Ramos (cell line): ENCODE results near the gene GARS1.

Source experiments
- in situ Hi-C: fragments of 300-500 bp; cut with MboI; formaldehyde crosslinking; loops from one replicate; pipeline ENCODE4 v1.14.3; 2022; ENCODE audit warnings: low sequenced_read_pairs; ENCODE audit not compliant: unreplicated experiment

Gene GARS1

DNA sequence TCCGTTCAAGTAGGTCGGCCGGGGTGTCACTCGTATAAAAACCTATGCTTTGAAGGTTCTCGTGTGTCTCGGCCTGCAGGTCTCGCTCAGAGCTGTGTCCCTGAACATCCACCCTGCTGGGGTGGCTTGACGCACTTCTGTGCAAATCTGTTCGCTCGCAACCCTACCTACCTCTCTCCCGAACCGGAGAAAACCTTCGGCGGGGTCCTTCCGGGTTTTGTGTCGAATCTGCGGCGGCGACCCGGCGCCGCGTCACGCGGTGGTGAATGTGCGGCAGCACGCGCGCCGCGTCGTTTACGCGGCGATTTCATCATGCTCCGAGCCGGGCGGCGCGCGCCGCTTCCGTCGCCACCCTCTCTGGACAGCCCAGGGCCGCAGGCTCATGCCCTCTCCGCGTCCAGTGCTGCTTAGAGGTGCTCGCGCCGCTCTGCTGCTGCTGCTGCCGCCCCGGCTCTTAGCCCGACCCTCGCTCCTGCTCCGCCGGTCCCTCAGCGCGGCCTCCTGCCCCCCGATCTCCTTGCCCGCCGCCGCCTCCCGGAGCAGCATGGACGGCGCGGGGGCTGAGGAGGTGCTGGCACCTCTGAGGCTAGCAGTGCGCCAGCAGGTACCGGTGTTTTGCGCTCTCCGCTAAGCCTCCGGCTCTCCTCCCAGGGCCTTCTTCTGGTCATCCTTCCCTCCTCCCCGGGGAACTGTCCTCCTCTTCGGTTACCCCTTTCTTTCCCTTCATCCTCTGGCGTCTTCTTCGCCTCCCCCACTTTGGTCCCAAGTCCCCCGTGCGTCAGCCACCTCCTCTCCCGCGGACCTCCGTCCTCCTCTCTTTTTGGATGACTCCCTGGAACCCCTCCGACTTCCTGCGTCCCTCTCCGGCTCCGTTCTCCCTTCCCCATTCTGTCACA is at the start of gene GARS1:
Gene GARS1, plus strand, starts transcription at position 339 of the 896 bp plus-strand sequence. Its CDS starts 44 bp downstream, at position 383.
- in situ Hi-C loops = no loop called here

DNA sequence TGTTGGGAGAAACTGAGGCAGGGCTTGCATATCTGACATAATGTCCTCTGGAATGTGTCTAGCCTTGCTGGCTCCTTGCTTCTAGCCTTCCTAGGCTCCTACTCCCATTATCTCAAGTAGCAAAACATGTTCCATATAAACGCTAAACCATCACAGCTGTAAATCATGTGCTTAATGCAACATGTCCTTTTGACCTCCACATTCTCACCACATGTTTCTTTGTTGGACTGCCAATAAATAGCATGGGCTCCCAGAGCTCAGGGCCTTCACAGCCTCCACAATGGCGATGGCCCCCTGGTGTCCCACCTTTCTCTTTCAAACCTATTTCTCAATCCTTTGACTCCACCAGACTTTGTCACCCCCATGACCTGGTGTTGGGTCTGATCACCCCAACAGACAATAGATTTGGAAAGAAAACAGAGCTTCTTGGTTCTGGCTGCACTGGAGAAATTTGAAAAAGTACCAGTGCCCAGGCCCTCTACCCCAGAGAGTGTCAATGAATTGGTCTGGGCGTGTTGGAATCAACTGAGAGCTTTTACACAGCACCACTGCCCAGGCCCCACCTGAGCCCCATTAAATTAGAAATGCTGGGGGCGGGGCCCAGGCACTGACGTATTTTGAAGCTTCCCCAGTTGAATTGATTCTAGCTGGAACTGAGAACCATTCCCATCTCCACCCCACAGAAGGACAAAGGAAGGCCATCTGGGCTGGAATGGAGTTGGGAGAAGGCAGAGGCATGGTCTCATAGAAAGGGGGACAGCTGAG is 48.7 kb upstream of the GARS1 start:
- in situ Hi-C loops = loop anchor here (10.0 kb wide), 1 partner anchor 189 kb away; no protein-coding TSS in a partner anchor

DNA sequence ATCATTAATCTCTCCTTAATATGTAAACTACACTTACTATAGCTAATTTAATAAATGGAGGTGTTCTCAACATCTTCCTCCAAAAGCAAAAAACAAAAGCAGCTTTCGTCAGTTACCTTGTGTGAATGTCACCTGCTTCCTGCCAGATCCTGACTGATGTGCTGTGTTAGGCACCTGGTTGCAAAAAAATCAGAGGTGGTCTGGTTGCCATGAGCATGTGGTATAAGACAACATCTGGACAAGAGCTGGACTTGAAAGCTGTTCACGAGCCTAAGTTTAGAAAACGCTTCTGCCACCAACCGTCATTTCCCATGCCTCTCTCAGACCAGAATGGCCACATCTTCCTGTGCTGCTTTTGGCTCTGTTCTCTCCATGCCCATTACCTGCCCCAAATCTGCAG is 48.1 kb upstream of the GARS1 start:
- in situ Hi-C loops = loop anchor here (10.0 kb wide), 1 partner anchor 188 kb away; no protein-coding TSS in a partner anchor

GRCh38 chr7:30548845-30549244 is 45.8 kb upstream of the GARS1 start:
- in situ Hi-C loops = loop anchor here (10.0 kb wide), 1 partner anchor 186 kb away; no protein-coding TSS in a partner anchor

- in situ Hi-C loops = loop anchor here (10.0 kb wide), 1 partner anchor 185 kb away; no protein-coding TSS in a partner anchor
Measured at GRCh38 chr7:30549931-30550493, 44.7 kb upstream of the GARS1 start.

DNA sequence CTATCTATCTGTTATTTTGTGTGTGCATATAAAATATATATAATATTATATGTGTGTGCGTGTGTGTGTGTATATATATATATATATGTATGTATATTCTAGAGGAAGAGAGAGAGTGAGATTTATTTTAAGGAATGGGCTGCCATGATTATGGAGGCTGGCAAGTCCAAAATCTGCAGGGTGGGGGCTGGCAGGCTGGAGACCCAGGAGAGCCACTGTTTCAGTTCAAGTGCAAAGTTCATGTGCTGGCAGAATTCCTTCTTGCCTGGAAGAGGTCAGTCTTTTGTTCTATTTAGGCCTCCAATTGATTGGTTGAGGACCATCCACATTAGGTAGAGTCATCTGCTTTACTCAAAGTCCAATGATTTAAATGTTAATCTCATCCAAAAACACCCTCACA is 42.3 kb upstream of the GARS1 start:
- in situ Hi-C loops = no loop called here

DNA sequence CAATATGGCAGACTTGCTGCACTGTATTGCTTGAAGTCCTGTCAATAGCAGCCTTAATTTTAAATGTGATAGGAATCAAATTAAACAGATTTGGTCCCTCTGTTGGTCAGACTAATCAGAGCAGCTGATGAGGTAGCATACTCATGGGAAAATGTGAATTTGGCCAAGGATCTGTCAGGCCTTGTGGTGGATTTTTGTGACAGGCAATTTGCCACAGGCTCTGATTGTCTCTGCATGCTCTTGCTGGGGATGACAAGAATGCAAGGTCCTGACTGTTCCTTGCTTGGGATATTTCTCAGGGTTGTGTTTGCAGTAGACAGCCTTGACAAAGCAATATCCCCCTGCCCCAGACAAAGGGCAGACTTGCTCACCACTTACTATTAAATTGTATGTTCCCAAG is 41.5 kb upstream of the GARS1 start:
- in situ Hi-C loops = no loop called here

DNA sequence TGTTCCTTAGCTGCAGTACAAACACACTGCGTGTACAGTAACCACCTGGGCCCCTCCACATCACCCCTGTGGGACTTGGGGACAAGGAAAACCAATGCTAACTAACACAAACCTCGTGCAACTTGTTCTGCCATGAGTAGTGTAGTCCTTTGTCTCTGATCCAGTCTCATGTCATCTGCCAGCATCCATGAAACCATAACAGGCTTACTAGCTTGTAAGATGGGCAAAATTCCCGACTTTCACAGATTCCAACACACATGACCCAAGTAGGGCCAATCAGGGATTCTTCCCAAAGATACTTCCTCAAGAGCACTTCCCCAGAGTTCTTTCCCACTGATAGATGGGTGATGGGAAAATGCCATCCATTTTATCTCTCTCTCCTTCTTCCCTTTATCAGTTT is 41.1 kb upstream of the GARS1 start:
- in situ Hi-C loops = no loop called here

DNA sequence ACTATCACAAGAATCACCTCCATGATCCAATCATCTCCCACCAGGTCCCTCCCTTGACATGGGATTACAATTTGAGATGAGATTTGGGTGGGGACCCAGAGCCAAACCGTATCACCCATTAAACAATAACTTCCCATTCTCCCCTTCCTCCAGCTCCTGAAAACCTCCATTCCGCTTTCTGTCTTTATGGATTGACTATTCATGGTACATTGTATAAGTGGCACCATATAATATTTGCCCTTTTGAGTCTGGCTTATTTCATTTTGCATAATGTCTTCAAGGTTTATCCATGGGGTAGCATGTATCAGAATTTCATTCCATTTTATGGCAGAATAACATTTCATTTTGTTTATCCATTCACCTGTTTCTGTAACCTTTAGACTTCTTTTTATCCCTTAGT is 39.2 kb upstream of the GARS1 start:
- in situ Hi-C loops = no loop called here

DNA sequence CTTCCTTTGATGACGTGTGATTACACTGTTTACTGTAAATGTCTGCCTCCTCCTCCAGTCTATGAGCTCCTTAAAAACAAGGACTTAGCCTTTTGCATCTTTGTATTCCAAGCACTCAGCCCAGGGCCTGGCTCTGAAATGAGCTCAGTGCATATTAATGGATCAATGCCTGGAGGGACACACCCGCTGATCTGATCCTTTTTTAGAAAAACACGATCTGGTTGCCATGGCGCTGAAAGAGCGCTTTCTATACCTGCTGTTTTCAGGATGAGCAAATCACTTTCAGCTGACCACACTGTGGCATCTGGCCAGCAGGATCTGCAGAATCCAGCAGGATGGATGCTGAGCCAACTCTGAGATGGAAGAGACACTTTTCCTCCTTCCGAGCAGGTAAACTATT is 37.8 kb upstream of the GARS1 start:
- in situ Hi-C loops = no loop called here

- in situ Hi-C loops = no loop called here
Measured at GRCh38 chr7:30557245-30557644, 37.4 kb upstream of the GARS1 start.

DNA sequence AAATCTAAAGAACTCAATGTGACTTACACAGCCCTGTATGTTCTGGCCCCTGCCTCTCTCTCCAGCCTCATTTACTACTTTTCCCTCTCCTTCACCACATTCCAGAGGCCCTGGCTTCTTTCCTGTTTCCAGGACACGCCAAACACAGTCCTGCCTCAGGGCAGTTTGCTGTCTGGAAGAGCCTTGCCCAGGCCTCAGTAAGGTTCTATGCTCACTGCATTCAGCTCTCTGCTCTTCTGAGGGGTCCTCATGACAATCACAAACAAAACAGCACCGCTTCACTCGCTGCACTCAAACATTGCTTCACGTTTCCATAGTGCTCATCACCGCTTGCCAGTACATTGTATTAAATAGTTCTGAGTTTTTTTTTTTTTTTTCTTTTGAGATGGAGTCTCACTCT is 35.1 kb upstream of the GARS1 start:
- in situ Hi-C loops = loop anchor here (10.0 kb wide), 2 partner anchors 285 to 395 kb away; no protein-coding TSS in a partner anchor

DNA sequence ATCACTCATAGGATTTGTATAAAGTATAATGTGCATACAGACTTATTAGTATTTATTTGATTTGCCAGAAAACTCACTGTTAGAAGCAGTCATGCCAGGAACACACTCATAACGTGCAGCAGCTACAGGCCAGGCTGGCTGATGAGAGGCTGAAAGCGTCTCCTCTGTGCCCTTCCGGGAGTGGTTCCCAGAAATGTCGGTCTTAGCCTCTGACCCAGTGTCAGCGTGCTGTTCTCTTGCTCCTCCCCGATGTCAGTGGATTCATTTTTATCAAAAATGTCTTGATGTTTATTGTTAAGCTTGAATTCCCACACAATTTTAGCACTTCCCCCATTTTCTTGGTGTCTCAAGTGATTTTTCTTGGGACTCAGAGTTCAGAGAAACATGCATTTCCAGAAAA is 33.3 kb upstream of the GARS1 start:
- in situ Hi-C loops = loop anchor here (10.0 kb wide), 2 partner anchors 287 to 397 kb away; no protein-coding TSS in a partner anchor

- in situ Hi-C loops = loop anchor here (10.0 kb wide), 2 partner anchors 288 to 398 kb away; no protein-coding TSS in a partner anchor
Measured at GRCh38 chr7:30562498-30562897, 32.2 kb upstream of the GARS1 start.

DNA sequence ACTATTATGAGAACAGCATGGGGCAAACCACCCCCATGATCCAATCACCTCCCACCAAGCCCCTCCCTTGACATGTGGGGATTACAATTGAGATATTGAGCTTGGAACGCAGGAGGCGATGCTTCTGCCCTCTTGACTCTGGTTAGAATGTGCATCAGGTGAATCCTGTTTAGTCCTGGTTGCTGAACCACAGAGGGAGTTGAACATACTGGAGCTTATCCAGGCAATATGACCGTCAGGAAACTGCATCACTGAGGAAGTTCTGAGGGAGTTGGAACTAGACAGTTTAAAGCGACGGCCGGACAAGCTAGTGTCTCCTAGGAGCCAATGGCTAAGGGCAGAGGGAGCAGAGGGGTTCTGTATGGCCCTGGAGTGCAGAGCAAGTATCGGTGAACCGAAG is 31.8 kb upstream of the GARS1 start:
- in situ Hi-C loops = loop anchor here (10.0 kb wide), 2 partner anchors 288 to 398 kb away; no protein-coding TSS in a partner anchor

DNA sequence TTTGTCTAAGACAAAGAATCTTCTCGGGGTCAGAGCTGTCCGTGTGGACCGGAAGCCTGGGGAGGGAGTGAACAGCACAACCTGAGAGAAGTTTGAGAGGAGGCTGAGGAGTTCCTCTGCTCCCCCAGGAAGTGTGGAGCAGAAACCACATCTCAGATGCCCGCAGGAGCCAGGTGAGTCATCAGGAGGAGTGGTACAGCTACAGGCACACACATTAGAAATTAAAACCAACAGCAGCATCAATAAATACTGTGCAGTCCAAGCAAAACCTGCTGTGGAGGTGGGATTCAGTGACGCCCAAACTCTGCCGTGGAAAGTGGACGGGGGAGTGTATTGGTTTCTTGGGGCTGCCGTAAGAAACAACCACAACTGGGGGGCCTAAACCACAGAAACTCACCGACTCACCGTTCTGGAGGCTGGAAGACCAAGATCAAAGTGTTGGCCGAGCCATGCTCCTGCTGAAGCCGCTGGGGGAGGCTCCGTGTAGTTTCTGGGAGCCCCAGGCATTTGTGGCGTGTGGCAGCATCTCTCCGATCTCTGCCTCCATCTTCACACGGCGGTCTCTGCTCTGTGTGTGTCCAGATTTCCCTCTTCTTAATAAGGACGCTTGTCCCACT is 31.2 kb upstream of the GARS1 start:
- in situ Hi-C loops = loop anchor here (10.0 kb wide), 2 partner anchors 289 to 399 kb away; no protein-coding TSS in a partner anchor

- in situ Hi-C loops = loop anchor here (10.0 kb wide), 2 partner anchors 290 to 400 kb away; no protein-coding TSS in a partner anchor
Measured at GRCh38 chr7:30564243-30564892, 30.3 kb upstream of the GARS1 start.

DNA sequence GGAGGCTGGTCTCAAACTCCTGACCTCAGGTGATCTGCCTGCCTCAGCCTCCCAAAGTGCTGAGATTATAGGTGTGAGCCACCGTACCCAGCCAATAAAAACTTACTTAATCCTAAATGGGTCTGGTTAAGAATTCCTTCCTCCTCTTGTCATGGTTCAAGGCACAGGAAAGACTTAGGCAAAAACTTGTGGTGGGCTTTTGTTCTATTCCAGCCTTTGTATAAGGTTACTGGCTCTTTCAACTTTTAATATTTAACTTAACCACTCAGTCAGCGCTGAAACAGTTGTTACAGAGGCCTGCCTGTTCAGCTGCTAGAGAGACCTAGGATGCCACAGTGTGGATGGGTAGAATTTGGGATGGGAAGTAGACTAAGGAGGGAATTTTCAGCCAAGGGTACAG is 28.1 kb upstream of the GARS1 start:
- in situ Hi-C loops = loop anchor here (10.0 kb wide), 2 partner anchors 292 to 402 kb away; no protein-coding TSS in a partner anchor

DNA sequence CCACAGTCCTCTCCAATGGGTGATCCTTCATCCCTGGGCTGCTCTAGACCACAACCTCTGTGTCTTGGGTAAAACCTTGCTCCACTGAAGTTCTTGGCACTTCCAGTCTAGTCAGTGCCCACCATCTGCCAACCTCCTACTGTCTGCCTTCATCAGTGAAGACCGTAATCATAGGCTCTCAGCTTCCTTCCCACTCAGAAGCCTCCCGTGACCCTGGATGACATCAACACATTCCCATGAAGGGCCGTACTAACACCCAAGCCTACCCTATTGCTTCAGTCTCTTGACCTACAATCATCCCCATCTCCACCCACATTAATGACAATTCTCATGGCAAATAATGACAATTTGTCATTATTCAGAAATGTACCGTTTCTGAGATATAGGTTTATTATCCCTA is 27.6 kb upstream of the GARS1 start:
- in situ Hi-C loops = loop anchor here (10.0 kb wide), 2 partner anchors 292 to 402 kb away; no protein-coding TSS in a partner anchor
